Femur (tissue), 1 donor: ENCODE data around the gene CCDC81.

Source experiments
- DNase-seq: peaks from one replicate; pipeline ENCODE4 v3.0.0-alpha.2; 2017

The CCDC81 gene

GRCh38 chr11:86442827-86443226, 68.1 kb downstream of the CCDC81 start:
- no peak for DNase-seq

DNA sequence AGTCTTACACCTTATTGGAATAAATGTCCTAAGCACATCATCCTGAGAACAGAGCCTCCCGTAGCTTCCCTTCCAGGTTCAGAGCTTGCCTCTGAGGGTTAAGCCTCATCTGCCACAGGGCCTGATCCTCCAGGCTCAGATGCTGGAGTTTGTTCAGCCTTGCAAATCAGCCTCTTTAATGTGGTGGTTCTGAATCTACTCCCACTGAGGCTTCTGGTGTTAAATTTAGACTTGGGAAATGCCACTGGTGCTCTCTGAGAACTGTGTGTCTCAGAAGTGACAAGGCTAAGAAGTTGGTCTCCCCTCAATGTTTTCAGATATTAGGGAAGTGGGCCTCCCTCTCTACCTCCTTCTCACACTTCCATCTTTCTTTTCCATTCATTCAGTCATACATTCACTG, 68.7 kb downstream of the CCDC81 start:
- DNase-seq, result no peak

DNA sequence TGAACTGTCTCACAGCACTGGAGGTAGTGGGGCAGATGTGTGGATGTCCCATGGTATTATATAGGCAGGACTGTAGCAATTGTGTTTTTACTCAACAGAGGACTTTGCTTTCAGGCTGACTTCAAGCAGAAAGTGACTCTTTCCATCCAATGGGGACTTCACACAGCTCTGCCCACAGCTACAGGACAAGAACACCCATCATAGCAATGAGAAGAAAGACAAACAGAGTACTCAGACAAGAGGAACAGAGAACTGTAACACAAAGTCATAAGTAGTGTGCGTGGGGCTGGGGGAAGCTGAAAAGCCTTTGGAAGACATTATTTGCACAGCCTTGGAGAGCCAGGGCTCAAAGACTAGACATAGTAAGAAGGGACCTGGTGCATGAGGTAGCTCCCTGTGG, 70.3 kb downstream of the CCDC81 start:
- DNase-seq, result no peak

DNA sequence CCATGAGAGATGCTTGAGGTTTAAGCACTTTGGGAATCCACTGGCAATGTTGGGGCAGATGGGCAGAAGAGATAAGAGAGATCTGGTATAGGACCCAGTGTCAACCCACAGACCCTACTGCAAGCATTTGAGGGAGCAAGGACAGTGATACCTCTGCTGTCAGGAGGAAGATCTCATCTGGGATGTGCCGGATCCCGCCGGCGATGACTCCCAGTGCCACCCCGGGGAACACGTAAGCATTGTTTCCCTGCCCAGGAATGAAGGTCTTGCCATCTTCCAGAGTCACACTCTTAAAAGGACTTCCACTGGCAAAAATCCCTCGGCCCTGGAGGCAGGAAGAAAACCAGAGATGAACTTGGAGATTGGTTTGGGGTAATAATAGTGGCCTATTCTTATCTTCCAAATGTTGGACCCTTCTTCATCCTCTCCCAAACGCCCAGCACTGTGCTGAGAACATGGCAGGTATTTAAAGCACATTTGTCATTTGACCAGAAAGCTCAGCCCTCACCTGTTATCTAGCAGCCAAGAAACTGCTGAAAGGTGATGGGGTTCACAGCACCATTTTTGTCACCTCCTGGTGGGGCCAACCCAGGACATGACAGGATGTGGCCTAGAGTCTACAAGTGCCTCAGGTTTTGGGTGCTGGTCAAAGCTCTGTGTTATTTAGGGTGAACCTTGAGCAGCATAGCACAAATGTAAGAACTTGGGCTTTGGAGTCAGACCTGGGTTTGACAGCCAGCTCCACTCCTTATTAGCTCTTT, 71.7 kb downstream of the CCDC81 start:
- no peak for DNase-seq

DNA sequence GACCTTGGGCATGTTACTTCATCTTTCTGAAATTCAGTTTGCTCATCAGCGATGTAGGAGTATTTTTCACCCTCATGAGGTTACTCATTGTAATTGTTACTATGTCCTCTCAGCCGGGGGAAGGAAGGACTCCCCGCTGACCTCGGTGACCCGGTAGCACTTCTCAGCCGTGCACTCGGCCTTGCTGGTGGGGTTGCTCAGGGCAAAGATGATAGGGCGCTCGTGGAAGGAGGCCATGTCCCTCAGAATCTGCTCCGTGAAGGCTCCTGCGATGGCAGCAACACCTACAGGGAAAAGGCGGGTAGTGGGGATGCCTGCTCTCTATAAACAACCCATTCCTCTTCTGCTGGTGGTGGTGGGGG, 72.2 kb downstream of the CCDC81 start:
- DNase-seq, result no peak

DNA sequence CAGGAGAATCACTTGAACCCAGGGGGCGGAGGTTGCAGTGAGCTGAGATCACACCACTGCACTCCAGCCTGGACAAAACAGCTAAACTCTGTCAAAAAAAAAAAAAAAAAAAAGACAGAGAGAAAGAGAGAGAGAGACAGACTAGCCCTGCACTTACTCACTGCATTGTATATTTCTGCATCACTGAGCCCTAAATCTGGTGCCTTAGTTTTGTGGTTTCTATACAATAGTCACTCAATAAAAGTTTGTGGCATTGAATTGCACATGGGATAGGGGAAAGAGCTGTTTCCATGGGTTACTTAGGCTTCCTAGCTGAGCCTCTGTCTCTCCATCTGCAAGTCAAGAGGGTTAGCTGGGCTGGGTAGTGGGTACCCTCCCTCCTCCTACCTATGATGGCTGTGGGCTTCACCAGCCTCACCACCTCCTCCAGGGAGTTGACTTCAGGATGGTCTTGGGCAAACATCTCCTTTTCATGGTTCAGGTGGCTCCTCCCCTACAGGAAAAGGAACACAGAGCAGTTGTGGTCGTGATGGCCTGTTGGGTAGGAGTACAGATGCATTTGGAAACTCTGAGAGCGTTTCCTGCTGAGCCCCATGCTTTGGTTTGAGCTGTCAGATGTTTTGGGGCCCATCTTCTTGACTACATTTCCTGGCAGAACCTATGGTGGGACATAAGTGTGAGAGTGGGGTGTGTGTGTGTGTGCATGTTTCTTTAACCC, 73.2 kb downstream of the CCDC81 start:
- DNase-seq, result no peak

DNA sequence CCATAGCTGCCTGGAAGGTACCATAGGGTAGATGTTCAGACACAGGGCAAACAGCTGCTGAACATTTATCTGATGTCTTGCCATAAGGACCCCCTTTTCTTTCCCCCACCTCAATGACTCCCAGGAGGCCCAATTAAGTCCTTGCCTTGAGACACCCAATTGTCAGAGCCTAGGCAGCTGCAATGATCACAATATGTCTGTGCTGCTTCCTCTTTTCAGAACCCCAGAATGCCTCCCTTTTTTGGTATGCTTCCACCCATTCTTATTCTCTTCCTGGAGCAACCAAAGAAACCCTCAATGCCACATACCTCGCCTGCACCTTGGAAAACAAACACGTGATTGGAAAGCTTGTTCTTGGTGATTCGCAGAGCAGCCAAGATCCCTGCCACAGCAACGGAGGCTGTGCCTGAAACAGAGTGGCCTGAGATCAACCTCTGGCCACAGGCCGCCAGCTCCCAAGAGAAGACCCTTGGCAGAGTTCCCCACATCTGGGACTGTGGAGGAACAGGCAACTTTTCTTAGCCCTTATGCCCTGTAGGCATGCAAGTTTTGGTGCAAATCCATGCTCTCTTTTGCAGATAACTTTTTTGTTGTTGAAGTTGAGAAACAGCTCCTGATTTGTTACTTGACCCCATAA, 75.4 kb downstream of the CCDC81 start:
- DNase-seq, result no peak

DNA sequence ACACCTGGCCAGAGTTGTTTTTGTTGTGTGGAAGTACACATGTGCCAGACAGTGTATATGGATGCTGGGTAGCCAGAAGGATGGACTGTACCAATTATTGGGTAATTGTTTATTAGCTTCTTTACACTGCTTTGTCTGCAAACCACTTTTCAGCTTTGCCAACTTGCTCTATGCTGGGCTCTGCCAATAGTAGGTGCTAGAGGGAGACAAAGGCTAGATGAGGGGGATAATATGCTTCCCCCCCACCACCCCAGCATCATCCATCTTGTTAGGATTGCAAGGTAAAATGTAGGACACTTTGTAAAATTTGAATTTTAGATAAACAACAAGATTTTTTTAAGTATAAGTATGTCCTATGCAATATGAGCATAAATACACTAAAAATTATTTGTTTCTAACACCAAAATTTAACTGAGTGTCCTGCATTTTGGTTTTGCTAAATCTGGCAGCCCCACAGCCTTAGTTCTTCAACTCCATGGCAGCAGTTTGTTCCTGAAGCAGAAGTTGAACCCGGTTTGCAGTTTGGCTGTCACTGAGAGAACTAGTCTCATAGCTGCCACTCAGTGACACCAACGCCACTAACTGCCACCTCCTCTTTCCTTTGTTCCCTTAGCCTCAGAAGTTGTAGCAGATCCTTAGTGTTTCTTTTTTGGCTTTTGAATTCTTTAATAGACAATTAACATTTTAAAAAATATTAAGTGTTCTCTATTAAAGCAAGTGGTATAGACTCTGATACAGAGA, 78.8 kb downstream of the CCDC81 start:
- DNase-seq, result no peak

GRCh38 chr11:86456075-86456939, 81.6 kb downstream of the CCDC81 start:
- peak; percentile 90 for DNase-seq

DNA sequence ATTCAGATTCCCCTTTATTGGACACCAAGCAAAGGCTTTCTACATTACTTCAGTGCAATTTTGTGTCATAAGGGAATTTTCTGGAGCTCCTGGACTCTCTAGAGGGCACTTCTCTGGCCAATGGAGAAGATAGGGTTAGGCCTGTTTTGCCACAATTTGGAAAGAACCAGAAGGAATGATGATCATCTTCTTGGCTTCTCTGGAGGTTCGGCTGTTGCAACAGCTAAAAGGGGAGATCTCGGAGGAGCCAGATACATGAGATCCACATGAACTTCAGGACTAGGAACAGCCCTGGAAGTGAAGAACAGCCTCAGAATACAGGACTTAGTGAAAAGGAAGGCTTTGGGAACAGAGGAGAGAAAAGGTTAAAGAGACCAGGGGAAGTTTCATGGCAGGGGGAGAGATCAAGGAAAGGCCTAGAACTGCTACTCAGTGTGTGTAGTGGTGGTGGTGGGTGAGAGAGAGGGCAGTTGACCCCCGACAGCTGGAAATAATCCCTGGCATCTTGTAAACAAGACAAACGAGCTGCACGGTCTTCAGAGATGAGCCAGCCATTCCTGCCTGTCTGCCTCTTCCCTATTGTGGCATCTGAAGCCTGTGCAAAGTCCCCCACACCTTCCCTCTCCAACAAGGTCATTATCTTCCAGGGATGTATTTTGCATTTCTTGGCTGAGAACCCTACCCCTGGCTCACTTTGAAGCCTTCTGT, 83.8 kb downstream of the CCDC81 start:
- no peak for DNase-seq

- DNase-seq, result no peak
Measured at GRCh38 chr11:86459002-86459385, 84.3 kb downstream of the CCDC81 start.

- DNase-seq, result peak; percentile 63
Measured at GRCh38 chr11:86459682-86460460, 85.2 kb downstream of the CCDC81 start.

DNA sequence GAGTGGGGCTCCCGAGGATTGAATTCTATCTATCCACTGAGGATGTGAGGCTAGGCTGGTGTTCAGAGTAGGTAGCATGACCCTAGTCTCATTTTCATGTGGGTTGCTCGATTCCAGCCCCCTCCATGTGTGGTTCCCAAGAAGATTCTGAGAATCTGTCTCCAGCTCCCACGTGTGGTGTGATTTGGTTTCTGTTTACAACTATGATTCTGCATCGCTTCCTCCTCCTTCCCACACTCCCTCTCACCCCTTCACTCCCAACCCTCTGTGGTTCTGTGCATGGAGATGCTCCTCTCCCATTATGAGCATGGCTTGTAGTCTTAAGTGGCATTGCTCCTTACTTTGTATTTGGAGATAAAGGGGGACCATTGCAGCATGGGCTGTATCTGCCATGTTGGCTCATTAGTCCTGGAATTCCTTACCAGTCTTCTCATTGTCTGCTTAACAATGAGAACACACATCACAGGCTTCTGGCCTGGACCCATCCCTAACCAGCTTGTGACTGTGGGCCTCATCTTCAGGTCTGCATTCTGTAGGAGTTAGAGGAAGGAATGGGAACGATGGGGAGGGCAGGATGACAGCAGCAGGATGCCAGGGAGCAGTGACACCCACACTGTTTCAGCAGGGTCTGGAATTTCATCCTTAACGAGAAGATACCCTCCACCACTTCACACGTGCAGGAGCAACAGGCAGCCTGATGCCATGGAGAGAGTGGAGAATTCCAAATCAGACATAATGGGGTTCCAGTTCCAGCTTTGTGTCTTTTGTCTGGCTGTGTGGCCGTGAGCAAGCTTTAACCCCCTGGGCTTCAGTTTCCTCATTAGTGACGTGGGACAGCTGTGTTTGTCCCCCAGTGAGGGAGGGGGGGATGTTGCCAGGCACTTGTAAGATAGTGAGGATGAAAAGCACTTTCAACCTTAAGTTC, 86.0 kb downstream of the CCDC81 start:
- DNase-seq, result no peak

- no peak for DNase-seq
Measured at GRCh38 chr11:86461892-86462291, 87.2 kb downstream of the CCDC81 start.

DNA sequence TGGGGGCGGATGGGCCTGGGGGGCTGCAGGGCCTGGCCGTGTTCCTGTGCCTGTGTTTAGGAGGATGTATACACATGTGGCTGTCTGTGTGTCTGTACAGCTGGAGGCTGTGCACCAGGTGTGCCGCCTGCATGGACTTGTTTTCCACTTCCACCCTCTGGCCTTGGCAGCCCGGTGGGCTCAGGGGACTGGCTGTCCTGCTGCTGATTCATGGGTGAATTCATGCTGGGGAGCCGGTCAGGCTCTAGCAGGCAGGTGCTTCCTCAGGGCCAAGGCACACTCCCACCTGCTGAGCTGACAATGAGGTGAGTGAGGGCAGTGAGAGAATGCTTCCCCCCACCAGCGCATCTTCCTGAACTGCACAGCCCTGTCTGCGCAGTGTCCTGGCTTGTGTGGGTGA, 88.4 kb downstream of the CCDC81 start:
- DNase-seq, result no peak

- no peak for DNase-seq
Measured at GRCh38 chr11:86463955-86464354, 89.3 kb downstream of the CCDC81 start.

DNA sequence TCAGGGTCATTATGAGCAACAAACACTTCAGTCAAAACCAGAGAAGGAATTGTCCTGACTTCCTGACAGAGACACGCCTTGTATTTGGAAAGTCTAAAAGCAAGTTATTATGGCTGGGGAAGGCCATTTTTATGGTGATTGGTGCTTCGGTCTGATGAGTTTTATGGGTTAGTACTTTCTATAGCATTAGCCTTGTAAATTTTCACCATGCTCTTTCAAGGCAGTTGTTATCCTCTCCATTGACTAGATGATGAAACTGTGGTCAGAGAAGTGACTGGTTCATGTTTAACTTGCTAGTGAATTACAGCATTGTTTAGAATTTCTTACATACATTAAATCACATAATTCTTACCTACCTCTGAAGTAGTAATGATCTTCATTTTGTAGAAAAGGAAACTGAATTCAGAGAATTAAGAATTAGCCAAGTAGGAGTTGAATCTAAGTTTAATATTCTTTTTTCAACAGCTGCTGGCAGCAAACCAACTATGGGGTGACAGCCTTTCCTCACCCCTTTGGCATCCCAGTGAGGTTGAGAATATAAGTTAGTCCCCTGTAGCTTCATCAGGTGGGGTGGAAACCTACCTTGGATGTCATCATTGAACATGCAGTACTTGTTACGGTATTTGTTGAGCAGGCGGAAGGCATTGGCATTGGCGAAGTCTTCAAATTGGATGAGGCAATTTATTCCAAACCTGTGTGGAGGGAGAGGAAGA, 90.0 kb downstream of the CCDC81 start:
- no peak for DNase-seq

- no peak for DNase-seq
Measured at GRCh38 chr11:86468169-86468568, 93.5 kb downstream of the CCDC81 start.
